ENCODE results near the gene IFI44L. TPM values are rescaled to one million over a fixed set of nuclear protein-coding genes. Genes with fewer than 3 reads are reported as not detected.

The IFI44L gene
- total RNA-seq, 2 experiments from 2014 or later, result 358 to 374 TPM

Other genes with a start within 250 kb of the IFI44L start
- not detected for gene PTGFR, start 129.5 kb upstream of the IFI44L start, total RNA-seq
- 100 to 1,000 TPM; 187 to 190 TPM for gene IFI44, start 29.4 kb downstream of the IFI44L start, total RNA-seq